ENCODE data around the gene COL26A1. TPM values are rescaled to one million over a fixed set of nuclear protein-coding genes. Genes with fewer than 3 reads are reported as not detected.

The COL26A1 gene
- total RNA-seq, 2 experiments from 2014 or later = not detected

DNA sequence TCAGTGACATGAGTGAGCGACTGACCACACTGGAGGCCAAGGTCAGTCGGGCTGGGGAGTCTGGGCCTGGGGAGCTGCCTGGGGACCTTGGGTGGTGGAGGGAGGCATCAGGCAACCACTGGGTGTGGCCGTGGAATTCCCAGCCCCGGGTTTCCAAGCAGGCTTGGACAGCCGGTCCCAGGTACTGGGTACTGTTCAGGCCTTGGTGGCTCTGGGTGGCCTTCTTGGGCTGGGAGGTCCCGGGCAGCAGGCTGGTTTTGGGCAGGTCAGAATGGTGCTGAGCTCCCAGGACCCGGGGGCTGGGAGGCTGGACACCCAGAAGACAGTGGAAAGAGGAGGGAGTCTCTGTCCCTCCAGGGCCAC is 170.4 kb downstream of the COL26A1 start:
- no peaks in the 10 kb centered on the region for H3K4me1 ChIP-seq (ENCODE audit: insufficient read depth, low read length)
- ATAC-seq (ENCODE audit: poor library complexity) = no peak
- H3K36me3 ChIP-seq (ENCODE audit: insufficient read depth, low read length) = no peaks in the 10 kb centered on the region
- TF ChIP-seq, protein P1, sequence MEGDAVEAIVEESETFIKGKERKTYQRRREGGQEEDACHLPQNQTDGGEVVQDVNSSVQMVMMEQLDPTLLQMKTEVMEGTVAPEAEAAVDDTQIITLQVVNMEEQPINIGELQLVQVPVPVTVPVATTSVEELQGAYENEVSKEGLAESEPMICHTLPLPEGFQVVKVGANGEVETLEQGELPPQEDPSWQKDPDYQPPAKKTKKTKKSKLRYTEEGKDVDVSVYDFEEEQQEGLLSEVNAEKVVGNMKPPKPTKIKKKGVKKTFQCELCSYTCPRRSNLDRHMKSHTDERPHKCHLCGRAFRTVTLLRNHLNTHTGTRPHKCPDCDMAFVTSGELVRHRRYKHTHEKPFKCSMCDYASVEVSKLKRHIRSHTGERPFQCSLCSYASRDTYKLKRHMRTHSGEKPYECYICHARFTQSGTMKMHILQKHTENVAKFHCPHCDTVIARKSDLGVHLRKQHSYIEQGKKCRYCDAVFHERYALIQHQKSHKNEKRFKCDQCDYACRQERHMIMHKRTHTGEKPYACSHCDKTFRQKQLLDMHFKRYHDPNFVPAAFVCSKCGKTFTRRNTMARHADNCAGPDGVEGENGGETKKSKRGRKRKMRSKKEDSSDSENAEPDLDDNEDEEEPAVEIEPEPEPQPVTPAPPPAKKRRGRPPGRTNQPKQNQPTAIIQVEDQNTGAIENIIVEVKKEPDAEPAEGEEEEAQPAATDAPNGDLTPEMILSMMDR (IDR thresholded peaks at IDR 0.05) = no peak
- peaks cover 2 to 7% of the 10 kb centered on the region in 2 experiments for H3K27me3 ChIP-seq (ENCODE audit: control insufficient read depth in 1 of 2, insufficient read depth in 2 of 2, low read length in 2 of 2)
- intact Hi-C loops (cut with DNase I, micrococcal nuclease) = no loop called here
- H3K9me3 ChIP-seq (ENCODE audit: control insufficient read depth in 1 of 2, insufficient read depth in 1 of 2, low read length in 2 of 2) = peaks cover 0 to 11% of the 10 kb centered on the region in 2 experiments
- Mint-ChIP-seq H3K27ac (no peak overlapping the region), H3K4me1 (ENCODE audit: low read depth) (no peaks in the 10 kb centered on the region), H3K9me3 (no peaks in the 10 kb centered on the region), H3K4me3 (no peak overlapping the region), H3K36me3 (ENCODE audit: low read depth) (no peaks in the 10 kb centered on the region), H3K27me3 (no peaks in the 10 kb centered on the region)
- ChIA-PET CTCF (no interaction called here), POLR2A (no interaction called here)
- H3K27ac ChIP-seq (ENCODE audit: low read depth in 1 of 2, low read length in 2 of 2) = no peak overlapping the region
- no peak for DNase-seq
- no peak overlapping the region for H3K4me3 ChIP-seq (ENCODE audit: low read length)

- Mint-ChIP-seq H3K4me3 (no peak overlapping the region), H3K27ac (no peak overlapping the region), H3K27me3 (no peaks in the 10 kb centered on the region), H3K9me3 (no peaks in the 10 kb centered on the region), H3K36me3 (ENCODE audit: low read depth) (no peaks in the 10 kb centered on the region), H3K4me1 (ENCODE audit: low read depth) (no peaks in the 10 kb centered on the region)
- no peaks in the 10 kb centered on the region for H3K4me1 ChIP-seq (ENCODE audit: insufficient read depth, low read length)
- TF ChIP-seq, protein P1 (IDR thresholded peaks at IDR 0.05) = no peak
- peaks cover 2 to 7% of the 10 kb centered on the region in 2 experiments for H3K27me3 ChIP-seq (ENCODE audit: control insufficient read depth in 1 of 2, insufficient read depth in 2 of 2, low read length in 2 of 2)
- H3K27ac ChIP-seq (ENCODE audit: low read depth in 1 of 2, low read length in 2 of 2) = no peak overlapping the region
- ATAC-seq (ENCODE audit: poor library complexity) (no peak), DNase-seq (no peak)
- no peak overlapping the region for H3K4me3 ChIP-seq (ENCODE audit: low read length)
- POLR2A ChIA-PET = no interaction called here
- intact Hi-C loops (cut with DNase I, micrococcal nuclease) = no loop called here
- no peaks in the 10 kb centered on the region for H3K36me3 ChIP-seq (ENCODE audit: insufficient read depth, low read length)
- H3K9me3 ChIP-seq (ENCODE audit: control insufficient read depth in 1 of 2, insufficient read depth in 1 of 2, low read length in 2 of 2) = peaks cover 0 to 11% of the 10 kb centered on the region in 2 experiments
- CTCF ChIA-PET = no interaction called here
These were observed 171.5 kb downstream of the COL26A1 start for GRCh38 chr7:101534015-101534803.

- H3K27me3 ChIP-seq (ENCODE audit: control insufficient read depth in 1 of 2, insufficient read depth in 2 of 2, low read length in 2 of 2) = peaks cover 2 to 4% of the 10 kb centered on the region in 2 experiments
- ATAC-seq (ENCODE audit: poor library complexity) (no peak), DNase-seq (no peak)
- H3K27me3 Mint-ChIP-seq = no peaks in the 10 kb centered on the region
- no peak overlapping the region for H3K4me3 ChIP-seq (ENCODE audit: low read length)
- H3K36me3 ChIP-seq (ENCODE audit: insufficient read depth, low read length) = no peaks in the 10 kb centered on the region
- H3K27ac Mint-ChIP-seq = no peak overlapping the region
- H3K4me1 ChIP-seq (ENCODE audit: insufficient read depth, low read length) = no peaks in the 10 kb centered on the region
- intact Hi-C loops (cut with DNase I, micrococcal nuclease) = loop anchor here in 1 of 2 experiments (5.0 kb wide), 1 partner anchor 173 kb away; the partner anchor contains the start of gene COL26A1
- ChIA-PET CTCF (no interaction called here), POLR2A (no interaction called here)
- H3K4me3 Mint-ChIP-seq = no peak overlapping the region
- H3K36me3 Mint-ChIP-seq (ENCODE audit: low read depth) = no peaks in the 10 kb centered on the region
- TF ChIP-seq, protein P1 (IDR thresholded peaks at IDR 0.05) = no peak
- H3K9me3 ChIP-seq (ENCODE audit: control insufficient read depth in 1 of 2, insufficient read depth in 1 of 2, low read length in 2 of 2) = peaks cover 0 to 11% of the 10 kb centered on the region in 2 experiments
- no peaks in the 10 kb centered on the region for H3K9me3 Mint-ChIP-seq
- no peak overlapping the region for H3K27ac ChIP-seq (ENCODE audit: low read depth in 1 of 2, low read length in 2 of 2)
- no peaks in the 10 kb centered on the region for H3K4me1 Mint-ChIP-seq (ENCODE audit: low read depth)
These were observed 172.2 kb downstream of the COL26A1 start for GRCh38 chr7:101534873-101535272.
